IPS DF 19.7 (cell line): ENCODE results near the gene MAJIN.

ENCODE experiments used
- DNase-seq: peaks from one replicate; pipeline ENCODE4 v3.0.0-alpha.2; 2013; ENCODE audit warnings: low read depth, low spot score

MAJIN gene

GRCh38 chr11:64893194-64894069, 78.5 kb downstream of the MAJIN start:
- DNase-seq: no peak

GRCh38 chr11:64892838-64893193, 79.1 kb downstream of the MAJIN start:
- DNase-seq: no peak

- DNase-seq: no peak
These were observed 79.5 kb downstream of the MAJIN start for GRCh38 chr11:64892411-64892831.

- DNase-seq: no peak
These were observed 80.0 kb downstream of the MAJIN start for GRCh38 chr11:64891880-64892279.

- DNase-seq: no peak
These were observed 80.6 kb downstream of the MAJIN start for GRCh38 chr11:64891215-64891848.

- no peak for DNase-seq
These were observed 81.4 kb downstream of the MAJIN start for GRCh38 chr11:64890522-64890939.

GRCh38 chr11:64888729-64889511, 83.0 kb downstream of the MAJIN start:
- no peak for DNase-seq

- no peak for DNase-seq
These were observed 83.5 kb downstream of the MAJIN start for GRCh38 chr11:64888406-64888728.
